SU-DHL-6 (cell line): ENCODE measurements around the gene ITGA8.

Source experiments
- H2AFZ ChIP-seq: fragments of 200-600 bp; sonication (generic); 2 replicates; pipeline ENCODE4 v1.6.1; 2014; ENCODE audit warnings: low read depth, mild to moderate bottlenecking, moderate library complexity, mixed read lengths, antibody characterized with exemption, low read length; ENCODE audit not compliant: severe bottlenecking
- H3F3A ChIP-seq: fragments of 200-600 bp; shearing (Covaris generic); 2 replicates; pipeline ENCODE4 v1.6.0; 2016; ENCODE audit warnings: antibody characterized with exemption, mild to moderate bottlenecking; ENCODE audit not compliant: insufficient read depth
- H3K27ac ChIP-seq: fragments of 200-600 bp; sonication (generic); 2 replicates; pipeline ENCODE4 v1.5.1; 2016; ENCODE audit warnings: low read depth, mild to moderate bottlenecking, low read length, moderate library complexity, mixed read lengths
- H3K27me3 ChIP-seq: fragments of 200-600 bp; sonication (generic), shearing (Covaris generic); 2 replicates; pipeline ENCODE4 v1.6.0; 2014; ENCODE audit warnings: mild to moderate bottlenecking, low read length
- H3K36me3 ChIP-seq: fragments of 200-600 bp; sonication (generic); 2 replicates; pipeline ENCODE4 v1.6.1; 2014; ENCODE audit warnings: mild to moderate bottlenecking, low read length, mixed read lengths
- H3K4me2 ChIP-seq: fragments of 300-600, 200-600 bp; shearing (Covaris generic), sonication (generic); 2 replicates; pipeline ENCODE4 v1.6.0; 2014; ENCODE audit warnings: low read length, low read depth, mild to moderate bottlenecking; ENCODE audit not compliant: poor library complexity, severe bottlenecking
- H3K4me3 ChIP-seq: fragments of 200-600 bp; sonication (generic); 2 replicates; pipeline ENCODE4 v1.5.1; 2014; ENCODE audit warnings: antibody characterized with exemption, low read length, mild to moderate bottlenecking, mixed read lengths; ENCODE audit not compliant: insufficient read depth, poor library complexity, severe bottlenecking
- H3K79me2 ChIP-seq: fragments of 200-600 bp; sonication (generic); 2 replicates; pipeline ENCODE4 v1.6.1; 2014; ENCODE audit warnings: mild to moderate bottlenecking, low read length, moderate library complexity; ENCODE audit not compliant: insufficient read depth
- H3K9ac ChIP-seq: fragments of 200-600 bp; sonication (generic); 2 replicates; pipeline ENCODE4 v1.7.0; 2014; ENCODE audit warnings: mild to moderate bottlenecking, low read length
- H3K9me2 ChIP-seq: fragments of 200-600 bp; sonication (generic); replicated peaks from 2 replicates; pipeline ENCODE4 v1.6.1; 2014; ENCODE audit warnings: low read length; ENCODE audit not compliant: insufficient read depth
- H3K9me3 ChIP-seq: fragments of 200-600 bp; sonication (generic); 2 replicates; pipeline ENCODE4 v1.6.1; 2014; ENCODE audit warnings: low read length, mixed read lengths; ENCODE audit not compliant: insufficient read depth
- H4K20me1 ChIP-seq: fragments of 200-600 bp; sonication (generic); 2 replicates; pipeline ENCODE4 v1.6.1; 2014; ENCODE audit warnings: low read depth, mild to moderate bottlenecking, antibody characterized with exemption, low read length, moderate library complexity, mixed read lengths
- CTCF ChIP-seq: fragments of 200-600 bp; sonication (generic); IDR thresholded peaks from one replicate; pipeline ENCODE4 v1.5.1; 2017; ENCODE audit warnings: antibody characterized with exemption, mild to moderate bottlenecking, low read length, moderate library complexity; ENCODE audit not compliant: insufficient read depth, poor library complexity, severe bottlenecking
- EZH2phosphoT487 ChIP-seq: fragments of 200-600 bp; sonication (generic), shearing (Covaris generic); conservative IDR thresholded peaks from 2 replicates; pipeline ENCODE4 v1.6.1; 2018; ENCODE audit warnings: mild to moderate bottlenecking, antibody characterized with exemption, low read length, moderate library complexity, mixed read lengths

Gene ITGA8

DNA sequence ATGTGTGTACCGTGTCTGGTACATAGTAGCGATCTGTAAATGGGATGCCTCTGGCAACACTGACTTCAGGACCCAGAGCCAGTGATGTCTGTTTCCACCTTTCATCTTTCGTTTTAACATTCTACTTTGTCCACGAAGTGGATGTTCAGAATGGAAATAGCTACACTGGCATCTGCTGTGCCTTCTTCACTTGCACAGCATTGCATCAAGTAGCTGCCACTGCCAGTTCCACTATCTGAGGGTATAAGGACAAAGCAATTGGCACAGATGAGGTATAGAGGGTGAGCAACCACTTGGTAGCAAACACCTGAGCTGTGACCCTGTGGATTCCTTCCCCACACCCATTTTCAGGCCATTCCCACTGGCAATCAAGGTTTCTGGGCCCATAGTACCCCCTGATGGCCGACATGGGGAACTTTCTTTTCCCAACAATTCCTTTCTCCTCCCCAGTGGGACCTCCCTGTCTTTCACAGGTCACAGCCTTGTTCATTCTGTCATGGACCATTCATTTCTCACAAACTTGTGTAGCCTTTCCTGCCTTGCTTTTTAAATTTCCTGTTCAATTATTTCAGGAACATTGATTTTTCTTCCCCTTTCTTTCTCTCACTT, 4.0 kb downstream of the ITGA8 start:
- H3K79me2 ChIP-seq, result no peaks in the 10 kb centered on the region

GRCh38 chr10:15714847-15715246, 4.9 kb downstream of the ITGA8 start:
- Histone ChIP-seq H3F3A (no peaks in the 10 kb centered on the region), H3K9me3 (no peaks in the 10 kb centered on the region), H3K9me2 (no peaks in the 10 kb centered on the region), H3K4me2 (no peak overlapping the region), H3K27ac (no peak overlapping the region), H3K36me3 (no peaks in the 10 kb centered on the region), H2AFZ (no peak overlapping the region), H3K9ac (no peak overlapping the region), H4K20me1 (no peaks in the 10 kb centered on the region), H3K4me3 (no peak overlapping the region), H3K79me2 (no peaks in the 10 kb centered on the region), H3K27me3 (no peaks in the 10 kb centered on the region)
- TF ChIP-seq CTCF (no peak), EZH2phosphoT487 (no peak)

More for the DNA sequence above, 4.0 kb downstream of the ITGA8 start:
- Histone ChIP-seq H4K20me1 (no peaks in the 10 kb centered on the region), H3K36me3 (no peaks in the 10 kb centered on the region), H2AFZ (no peak overlapping the region), H3K27me3 (no peaks in the 10 kb centered on the region), H3K9me2 (no peaks in the 10 kb centered on the region), H3K27ac (no peak overlapping the region), H3K4me2 (no peak overlapping the region), H3F3A (no peaks in the 10 kb centered on the region), H3K9me3 (no peaks in the 10 kb centered on the region), H3K9ac (no peak overlapping the region), H3K4me3 (no peak overlapping the region)
- no peak for TF ChIP-seq EZH2phosphoT487
- TF ChIP-seq CTCF, result no peak

DNA sequence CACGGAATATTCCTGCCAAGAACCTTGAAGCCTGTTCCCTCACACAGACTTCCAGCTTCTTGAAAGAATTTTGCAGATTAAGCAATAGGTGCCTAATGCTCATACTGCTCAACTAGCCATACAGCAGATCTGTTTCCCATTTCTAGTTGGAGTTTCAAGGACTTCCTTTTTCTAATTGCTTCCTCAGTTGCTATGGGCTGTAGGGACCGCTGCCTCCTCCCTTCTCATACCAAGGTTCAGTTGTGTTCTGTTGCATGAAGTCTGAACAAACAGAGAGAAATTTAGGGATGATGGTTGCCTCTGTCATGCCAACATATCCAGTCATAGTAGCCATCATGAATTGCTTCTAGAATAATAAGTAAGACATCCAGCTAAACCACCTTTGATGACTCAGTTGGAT, 6.8 kb downstream of the ITGA8 start:
- H3K9ac ChIP-seq, result no peak overlapping the region
- H4K20me1 ChIP-seq, result no peaks in the 10 kb centered on the region
- no peaks in the 10 kb centered on the region for H3K79me2 ChIP-seq
- H3K9me2 ChIP-seq, result no peaks in the 10 kb centered on the region
- no peak overlapping the region for H3K27ac ChIP-seq
- no peaks in the 10 kb centered on the region for H3K9me3 ChIP-seq
- TF ChIP-seq CTCF (no peak), EZH2phosphoT487 (no peak)
- no peak overlapping the region for H3K4me2 ChIP-seq
- no peak overlapping the region for H2AFZ ChIP-seq
- no peak overlapping the region for H3K4me3 ChIP-seq
- H3K36me3 ChIP-seq, result no peaks in the 10 kb centered on the region
- no peaks in the 10 kb centered on the region for H3F3A ChIP-seq
- no peaks in the 10 kb centered on the region for H3K27me3 ChIP-seq
